A673 (cell line): ENCODE results near the gene TRAF3IP1. TPM values are rescaled to one million over a fixed set of nuclear protein-coding genes. Genes with fewer than 3 reads are reported as not detected.
"Not testable (repeated sequence)": the region's sequence is repeated elsewhere in the genome, so short reads cannot be mapped to it uniquely, and the experiment has no call there.

Experiments used
- BruUV-seq: library from RNA; stranded (reverse); fragments of 400-500 nt; replicated peaks from 2 replicates; lab custom pipeline; 2021; lab: Mats Ljungman, UMichigan
- CTCF ChIA-PET: fragments of 300-600 bp; sonication (Branson Sonifier 250); formaldehyde crosslinking; loops from one replicate; lab custom pipeline; 2022; ENCODE audit warnings: antibody characterized with exemption; lab: Charles Lee
- POLR2A ChIA-PET: fragments of 300-600 bp; sonication (Branson Sonifier 250); formaldehyde crosslinking; loops from one replicate; lab custom pipeline; 2022; ENCODE audit warnings: antibody characterized with exemption; ENCODE audit not compliant: low non-redundant PET; lab: Charles Lee
- DNase-seq: peaks from one replicate; pipeline ENCODE4 v3.0.0-alpha.2; 2015; ENCODE audit warnings: low spot score
- H3K27ac ChIP-seq: fragments of 200-600 bp; sonication (generic); 2 replicates; pipeline ENCODE4 v1.5.1; 2016; ENCODE audit warnings: mixed run types, low read depth, mild to moderate bottlenecking, mixed read lengths, antibody characterized with exemption, low read length; ENCODE audit not compliant: poor library complexity, severe bottlenecking
- H3K27me3 ChIP-seq: fragments of 200-600 bp; sonication (generic); replicated peaks from 2 replicates; pipeline ENCODE4 v1.6.1; 2017; ENCODE audit warnings: mixed run types, low read depth, mild to moderate bottlenecking, mixed read lengths, antibody characterized with exemption, low read length; ENCODE audit not compliant: insufficient read depth, poor library complexity
- H3K36me3 ChIP-seq: fragments of 200-600 bp; sonication (generic); 2 replicates; pipeline ENCODE4 v1.6.1; 2016; ENCODE audit warnings: mixed run types, mild to moderate bottlenecking, mixed read lengths, antibody characterized with exemption, low read length; ENCODE audit not compliant: insufficient read depth, poor library complexity, severe bottlenecking
- H3K4me1 ChIP-seq: fragments of 200-600 bp; sonication (generic); 2 replicates; pipeline ENCODE4 v1.6.1; 2017; ENCODE audit warnings: mixed run types, mild to moderate bottlenecking, mixed read lengths, antibody characterized with exemption, low read length; ENCODE audit not compliant: insufficient read depth, poor library complexity, severe bottlenecking
- H3K4me3 ChIP-seq: fragments of 200-600 bp; sonication (generic); 2 replicates; pipeline ENCODE4 v1.5.1; 2016; ENCODE audit warnings: low read depth, mixed run types, mild to moderate bottlenecking, mixed read lengths, low read length; ENCODE audit not compliant: poor library complexity, severe bottlenecking
- H3K9me3 ChIP-seq: fragments of 200-600 bp; sonication (generic); 2 replicates; pipeline ENCODE4 v1.6.1; 2016; ENCODE audit warnings: mixed run types, low read depth, mild to moderate bottlenecking, mixed read lengths, antibody characterized with exemption, low read length; ENCODE audit not compliant: poor library complexity, severe bottlenecking
- EZH2 ChIP-seq: fragments of 200-600 bp; sonication (generic); IDR thresholded peaks from 2 replicates; pipeline ENCODE4 v1.6.1; 2017; ENCODE audit warnings: borderline replicate concordance, low read depth, mild to moderate bottlenecking, mixed read lengths, antibody characterized with exemption, low read length; ENCODE audit not compliant: poor library complexity, severe bottlenecking
- intact Hi-C: fragments of 100-400 bp; cut with micrococcal nuclease; formaldehyde crosslinking; loops from one replicate; pipeline ENCODE4 v1.10.0; 2022; ENCODE audit not compliant: unreplicated experiment
- total RNA-seq: library from RNA; stranded (reverse); gene quantifications from 2 replicates; pipeline ENCODE4 v1.2.3, GENCODE V29; 2021
- TF ChIP-seq, protein P1 (sequence below): fragments of 300-800, 200-600 bp; sonication (generic); conservative IDR thresholded peaks from 2 replicates; pipeline ENCODE4 v1.5.1; 2017; ENCODE audit warnings: low read depth, mild to moderate bottlenecking, antibody characterized with exemption, low read length, moderate library complexity, mixed read lengths

The TRAF3IP1 gene
- total RNA-seq, 1 experiment from 2014 or later, result 23.0 TPM

DNA sequence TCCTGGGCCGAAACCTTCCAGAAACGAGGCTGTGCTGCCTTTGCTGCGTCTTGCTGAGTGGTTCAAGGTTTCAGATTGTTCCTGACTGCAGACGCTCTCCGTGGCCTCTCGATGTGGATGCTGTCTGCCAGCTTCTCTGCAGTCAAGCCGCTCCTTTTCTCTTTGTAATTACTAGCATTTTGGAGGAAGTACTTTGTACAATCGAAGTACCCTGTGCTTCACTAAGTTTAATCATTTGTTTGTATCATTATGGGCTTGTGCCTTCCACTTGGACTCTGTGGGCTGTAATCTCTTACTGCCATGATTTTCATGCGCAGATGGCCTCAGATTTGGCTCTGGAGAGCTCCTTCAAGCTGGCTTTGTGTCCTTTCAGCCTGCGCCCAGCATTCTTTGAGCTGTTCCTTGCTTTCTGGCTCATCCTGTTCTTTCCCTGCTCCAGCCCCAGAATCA, 49.3 kb downstream of the TRAF3IP1 start:
- ChIA-PET POLR2A (no interaction called here), CTCF (no interaction called here)
- Histone ChIP-seq H3K27ac (no peak overlapping the region), H3K4me1 (no peaks in the 10 kb centered on the region), H3K9me3 (no peaks in the 10 kb centered on the region), H3K27me3 (no peaks in the 10 kb centered on the region), H3K36me3 (no peaks in the 10 kb centered on the region), H3K4me3 (no peak overlapping the region)
- no TSS peak for BruUV-seq
- no peak for DNase-seq
- no peak for TF ChIP-seq EZH2
- TF ChIP-seq, protein P1, sequence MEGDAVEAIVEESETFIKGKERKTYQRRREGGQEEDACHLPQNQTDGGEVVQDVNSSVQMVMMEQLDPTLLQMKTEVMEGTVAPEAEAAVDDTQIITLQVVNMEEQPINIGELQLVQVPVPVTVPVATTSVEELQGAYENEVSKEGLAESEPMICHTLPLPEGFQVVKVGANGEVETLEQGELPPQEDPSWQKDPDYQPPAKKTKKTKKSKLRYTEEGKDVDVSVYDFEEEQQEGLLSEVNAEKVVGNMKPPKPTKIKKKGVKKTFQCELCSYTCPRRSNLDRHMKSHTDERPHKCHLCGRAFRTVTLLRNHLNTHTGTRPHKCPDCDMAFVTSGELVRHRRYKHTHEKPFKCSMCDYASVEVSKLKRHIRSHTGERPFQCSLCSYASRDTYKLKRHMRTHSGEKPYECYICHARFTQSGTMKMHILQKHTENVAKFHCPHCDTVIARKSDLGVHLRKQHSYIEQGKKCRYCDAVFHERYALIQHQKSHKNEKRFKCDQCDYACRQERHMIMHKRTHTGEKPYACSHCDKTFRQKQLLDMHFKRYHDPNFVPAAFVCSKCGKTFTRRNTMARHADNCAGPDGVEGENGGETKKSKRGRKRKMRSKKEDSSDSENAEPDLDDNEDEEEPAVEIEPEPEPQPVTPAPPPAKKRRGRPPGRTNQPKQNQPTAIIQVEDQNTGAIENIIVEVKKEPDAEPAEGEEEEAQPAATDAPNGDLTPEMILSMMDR, result no peak
- intact Hi-C loops, result loop anchor here (2.0 kb wide), 2 partner anchors 93 to 415 kb away; no protein-coding TSS in a partner anchor

DNA sequence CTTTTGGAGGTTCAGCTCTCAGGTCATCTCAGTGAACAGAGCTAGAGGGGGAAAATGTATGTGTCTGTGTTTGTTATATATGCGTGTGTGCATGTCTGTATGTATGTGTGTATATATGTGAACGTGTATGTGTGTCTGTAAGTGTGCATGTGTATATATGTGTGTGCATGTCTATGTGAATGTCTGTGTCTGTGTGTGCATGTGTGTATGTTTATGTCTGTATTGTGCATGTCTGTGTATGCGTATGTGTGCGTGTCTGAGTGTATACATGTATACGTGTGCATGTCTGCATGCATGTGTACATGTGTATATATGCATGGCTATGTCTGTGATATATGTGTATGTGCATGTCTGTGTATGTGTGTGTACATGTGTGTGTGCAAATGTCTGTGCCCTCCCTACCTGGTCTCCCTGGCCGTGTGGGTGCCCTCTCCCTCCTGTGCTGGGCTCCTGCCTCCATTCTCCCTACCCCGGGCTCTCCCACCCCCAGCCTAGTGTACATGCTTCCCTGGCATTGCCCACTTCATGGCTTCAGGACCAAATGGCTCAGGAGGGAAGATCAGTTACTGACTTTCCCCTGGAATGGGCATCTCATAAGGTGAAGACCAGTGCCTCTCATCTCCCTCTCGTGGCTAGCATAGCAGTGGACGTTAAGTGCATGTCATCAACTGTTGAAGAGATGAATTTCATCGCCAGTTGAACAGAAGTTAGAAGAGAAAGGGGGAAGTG, 49.9 kb downstream of the TRAF3IP1 start:
- H3K27ac ChIP-seq, result no peak overlapping the region
- POLR2A ChIA-PET, result no interaction called here
- no TSS peak for BruUV-seq
- H3K27me3 ChIP-seq, result no peaks in the 10 kb centered on the region
- no peak for TF ChIP-seq EZH2
- TF ChIP-seq, protein P1, result no peak
- H3K36me3 ChIP-seq, result no peaks in the 10 kb centered on the region
- no peaks in the 10 kb centered on the region for H3K4me1 ChIP-seq
- intact Hi-C loops, result loop anchor here (2.0 kb wide), 2 partner anchors 93 to 415 kb away; no protein-coding TSS in a partner anchor
- H3K9me3 ChIP-seq, result no peaks in the 10 kb centered on the region
- DNase-seq, result no peak
- CTCF ChIA-PET, result interaction anchor here (1.0 to 1.7 kb wide), 2 partner anchors 94 to 415 kb away, joined by 3 to 9 read pairs; no protein-coding TSS in a partner anchor
- no peak overlapping the region for H3K4me3 ChIP-seq

DNA sequence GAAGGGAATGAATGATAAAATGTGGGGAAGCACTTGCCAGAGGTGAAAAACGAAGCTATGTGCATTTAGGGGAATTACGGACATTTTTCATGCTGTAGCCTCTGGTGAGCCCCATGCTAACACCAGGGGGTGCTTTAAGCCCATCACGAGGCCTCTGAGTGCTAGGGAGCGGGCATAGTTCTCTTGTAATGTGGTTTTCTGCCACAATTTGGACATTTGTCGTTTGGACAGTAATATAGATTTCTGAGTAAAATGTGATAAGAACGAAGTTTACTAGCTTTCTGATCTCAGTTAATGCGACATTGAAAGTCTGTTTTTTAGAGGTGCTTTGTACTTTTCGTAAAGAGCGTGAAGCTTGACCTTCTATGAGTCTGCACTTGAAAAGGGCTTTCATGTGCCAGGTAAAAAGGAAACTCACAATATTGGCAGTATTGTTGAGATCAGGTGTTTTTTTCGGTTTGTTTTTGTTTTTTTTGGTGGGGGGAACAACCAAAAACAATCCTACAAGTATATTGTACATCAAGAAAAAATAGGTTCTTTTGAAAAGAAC, 50.6 kb downstream of the TRAF3IP1 start:
- no peak for TF ChIP-seq EZH2
- TF ChIP-seq, protein P1, result peak; percentile 69
- POLR2A ChIA-PET, result no interaction called here
- no peaks in the 10 kb centered on the region for H3K27me3 ChIP-seq
- BruUV-seq, result no TSS peak
- H3K4me3 ChIP-seq, result no peak overlapping the region
- H3K9me3 ChIP-seq, result no peaks in the 10 kb centered on the region
- H3K36me3 ChIP-seq, result no peaks in the 10 kb centered on the region
- intact Hi-C loops, result loop anchor here (2.0 kb wide), 2 partner anchors 92 to 414 kb away; no protein-coding TSS in a partner anchor
- H3K27ac ChIP-seq, result no peak overlapping the region
- DNase-seq, result peak; percentile 66
- CTCF ChIA-PET, result interaction anchor here (1.0 to 1.7 kb wide), 2 partner anchors 94 to 414 kb away, joined by 3 to 9 read pairs; no protein-coding TSS in a partner anchor
- H3K4me1 ChIP-seq, result no peaks in the 10 kb centered on the region

DNA sequence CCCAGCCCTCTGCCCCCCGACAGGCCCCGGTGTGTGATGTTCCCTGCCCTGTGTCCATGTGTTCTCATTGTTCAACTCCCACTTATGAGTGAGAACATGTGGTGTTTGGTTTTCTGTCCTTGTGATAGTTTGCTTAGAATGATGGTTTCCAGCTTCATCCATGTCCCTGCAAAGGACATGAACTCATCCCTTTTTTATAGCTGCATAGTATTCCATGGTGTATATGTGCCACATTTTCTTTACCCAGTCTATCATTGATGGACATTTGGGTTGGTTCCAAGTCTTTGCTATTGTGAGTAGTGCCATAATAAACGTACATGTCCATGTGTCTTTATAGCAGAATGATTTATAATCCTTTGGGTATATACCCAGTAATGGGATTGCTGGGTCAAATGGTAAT, 52.0 kb downstream of the TRAF3IP1 start:
- H3K36me3 ChIP-seq, CTCF ChIA-PET, H3K4me1 ChIP-seq, H3K27me3 ChIP-seq, DNase-seq, BruUV-seq, intact Hi-C loops, H3K27ac ChIP-seq, H3K9me3 ChIP-seq, POLR2A ChIA-PET, H3K4me3 ChIP-seq: not testable (repeated sequence)
